CD14-positive monocyte (primary cell): ENCODE measurements around the gene HLA-DRA. TPM values are rescaled to one million over a fixed set of nuclear protein-coding genes. Genes with fewer than 3 reads are reported as not detected.

Source experiments
- DNase-seq, 3 donors: peaks; one replicate each; pipeline ENCODE4 v3.0.0-alpha.2; 2011 to 2022
- H2AFZ ChIP-seq: 2 replicates; pipeline ENCODE4 v1.6.0; 2012; ENCODE audit warnings: mild to moderate bottlenecking, low read depth, low read length, inconsistent platforms; ENCODE audit not compliant: insufficient read depth, poor library complexity, severe bottlenecking
- H3K27ac ChIP-seq, 2 donors: 1 replicate in 1 of 2; 2 replicates in 1 of 2; pipeline ENCODE4 v1.5.1; 2012 to 2013; ENCODE audit warnings: low read length in 2 of 2, control low read depth in 1 of 2, inconsistent platforms in 1 of 2, low read depth in 1 of 2, mild to moderate bottlenecking in 1 of 2
- H3K27me3 ChIP-seq, 2 donors: one replicate each; pipeline versions ENCODE4 v1.6.0 to v1.6.1; 2011 to 2013; ENCODE audit warnings: low read length in 2 of 2; ENCODE audit not compliant: control insufficient read depth in 2 of 2, insufficient read depth in 2 of 2
- H3K36me3 ChIP-seq, 2 donors: replicated peaks in 1 of 2; 1 replicate in 1 of 2; 2 replicates in 1 of 2; pipeline versions ENCODE4 v1.5.1 to v1.6.1; 2012 to 2013; ENCODE audit warnings: low read length in 2 of 2, control low read depth in 1 of 2, inconsistent platforms in 1 of 2, mild to moderate bottlenecking in 1 of 2; ENCODE audit not compliant: insufficient read depth in 2 of 2, control insufficient read depth in 1 of 2
- H3K4me1 ChIP-seq, 2 donors: 1 replicate in 1 of 2; 2 replicates in 1 of 2; pipeline versions ENCODE4 v1.5.1 to v1.6.1; 2012 to 2013; ENCODE audit warnings: low read length in 2 of 2, control low read depth in 1 of 2, inconsistent platforms in 1 of 2, mild to moderate bottlenecking in 1 of 2, moderate library complexity in 1 of 2; ENCODE audit not compliant: insufficient read depth in 2 of 2, control insufficient read depth in 1 of 2
- H3K4me2 ChIP-seq: replicated peaks from 2 replicates; pipeline ENCODE3; 2012; ENCODE audit warnings: low read length, moderate library complexity, mild to moderate bottlenecking; ENCODE audit not compliant: poor library complexity, severe bottlenecking; ENCODE audit errors: extremely low read depth
- H3K4me3 ChIP-seq, 3 experiments: fragments of 200-600 bp in 1 of 3; sonication (generic) in 1 of 3; replicated peaks in 1 of 3; 1 replicate in 2 of 3; 2 replicates in 1 of 3; pipeline ENCODE4 v1.5.1; 2011 to 2013; ENCODE audit warnings: low read length in 3 of 3, mild to moderate bottlenecking in 3 of 3, control low read depth in 2 of 3, low read depth in 2 of 3, inconsistent platforms in 1 of 3, moderate library complexity in 1 of 3
- H3K79me2 ChIP-seq: 2 replicates; pipeline ENCODE4 v1.6.0; 2012; ENCODE audit warnings: mild to moderate bottlenecking, control low read depth, inconsistent platforms, low read length, moderate library complexity; ENCODE audit not compliant: insufficient read depth
- H3K9ac ChIP-seq: 2 replicates; pipeline ENCODE4 v1.6.0; 2017; ENCODE audit warnings: low read length, mild to moderate bottlenecking; ENCODE audit not compliant: insufficient read depth, poor library complexity, severe bottlenecking
- H3K9me3 ChIP-seq, 2 donors: replicated peaks in 1 of 2; 1 replicate in 1 of 2; 2 replicates in 1 of 2; pipeline versions ENCODE4 v1.5.1 to v1.6.1; 2012 to 2013; ENCODE audit warnings: low read length in 2 of 2, control low read depth in 1 of 2; ENCODE audit not compliant: control insufficient read depth in 1 of 2, insufficient read depth in 1 of 2
- H4K20me1 ChIP-seq: 2 replicates; pipeline ENCODE4 v1.6.0; 2012; ENCODE audit warnings: mild to moderate bottlenecking, low read length, control low read depth, moderate library complexity; ENCODE audit not compliant: insufficient read depth
- H3K27ac Mint-ChIP-seq, 7 donors: one replicate each; pipeline ENCODE4 v1.8.0; 2020; ENCODE audit warnings: mild to moderate bottlenecking in 7 of 7, mixed read lengths in 7 of 7, moderate library complexity in 6 of 7, inconsistent platforms in 2 of 7
- H3K27me3 Mint-ChIP-seq, 3 donors: one replicate each; pipeline ENCODE4 v1.8.0; 2021 to 2022; ENCODE audit warnings: low read depth in 3 of 3, mild to moderate bottlenecking in 3 of 3, mixed read lengths in 3 of 3, moderate library complexity in 3 of 3, inconsistent platforms in 1 of 3
- H3K36me3 Mint-ChIP-seq, 2 donors: one replicate each; pipeline ENCODE4 v1.8.0; 2020; ENCODE audit warnings: mixed read lengths in 2 of 2, inconsistent platforms in 1 of 2, mild to moderate bottlenecking in 1 of 2
- H3K4me1 Mint-ChIP-seq: one replicate; pipeline ENCODE4 v1.8.0; 2020; ENCODE audit warnings: mild to moderate bottlenecking, mixed read lengths
- H3K4me3 Mint-ChIP-seq, 2 donors: one replicate each; pipeline ENCODE4 v1.8.0; 2020; ENCODE audit warnings: mild to moderate bottlenecking in 2 of 2, mixed read lengths in 2 of 2, moderate library complexity in 1 of 2
- H3K9me3 Mint-ChIP-seq, 7 donors: one replicate each; pipeline ENCODE4 v1.8.0; 2020 to 2022; ENCODE audit warnings: mixed read lengths in 7 of 7, mild to moderate bottlenecking in 6 of 7, moderate library complexity in 6 of 7, inconsistent platforms in 2 of 7
- CTCF ChIP-seq: fragments of 200-600 bp; IDR thresholded peaks from one replicate; pipeline ENCODE4 v1.8.0; 2022; ENCODE audit warnings: antibody characterized with exemption, mild to moderate bottlenecking
- WGBS: methylation state at CpG from one replicate; pipeline ENCODE4 v1.1.5; 2013; ENCODE audit warnings: missing lambda C conversion rate; ENCODE audit not compliant: insufficient coverage; 5-methylcytosine and 5-hydroxymethylcytosine counted together
- intact Hi-C, 2 donors: fragments of 100-400 bp; cut with micrococcal nuclease; formaldehyde crosslinking; loops; one replicate each; pipeline versions ENCODE4 v1.15.0 to v1.15.1; 2023
- polyA plus RNA-seq, 3 donors: library from polyadenylated mRNA; depleted of rRNA in 1 of 3; unstranded in 2 of 3; stranded (reverse) in 1 of 3; fragments of 300-500 nt in 2 of 3; fragments of >200 nt in 1 of 3; fragmentation: Illumina TruSeq in 2 of 3; gene quantifications; 1 replicate in 2 of 3; 2 replicates in 1 of 3; pipeline ENCODE4 v1.2.3, GENCODE V29; 2012 to 2021

The HLA-DRA gene
- polyA plus RNA-seq, 3 donors, result 4,194 to 5,181 (median 4,943) TPM

- 13% methylated on average over 4 of the region's 7 CpGs for WGBS
- H3K4me2 ChIP-seq, result no peak overlapping the region
Observed at GRCh38 chr6:32393665-32394420, 45.8 kb upstream of the HLA-DRA start.

DNA sequence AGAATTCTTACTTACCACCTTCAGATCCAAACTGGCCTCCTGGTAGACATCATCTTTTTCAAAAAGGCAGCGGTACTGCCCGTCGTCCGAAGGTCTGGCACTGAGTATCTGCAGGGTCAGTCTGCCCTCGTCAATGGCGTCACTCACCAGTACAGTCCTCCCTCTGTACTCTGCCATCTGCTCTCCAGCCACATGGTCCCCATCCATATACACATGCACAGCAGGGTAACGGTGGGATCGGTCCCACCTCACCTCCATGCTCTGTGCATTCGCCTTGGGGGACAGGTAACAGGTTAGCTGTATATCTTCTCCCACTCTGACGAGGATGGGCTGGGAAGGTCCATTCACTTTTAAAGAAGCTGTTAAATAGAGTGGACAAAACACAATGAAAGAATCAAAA, 43.7 kb upstream of the HLA-DRA start:
- TF ChIP-seq CTCF, result no peak
- H3K79me2 ChIP-seq, result no peaks in the 10 kb centered on the region
- H3K36me3 ChIP-seq, result no peaks in the 10 kb centered on the region
- no peak overlapping the region for H2AFZ ChIP-seq
- 95% methylated on average over 7 of the region's 10 CpGs for WGBS
- no peak overlapping the region for H3K4me3 Mint-ChIP-seq
- peak overlapping the region in 1 of 7 donors; percentile 51 for H3K27ac Mint-ChIP-seq
- H3K9me3 Mint-ChIP-seq, result peaks cover 0 to 2% (median 0%) of the 10 kb centered on the region in 7 donors
- no peaks in the 10 kb centered on the region for H3K36me3 Mint-ChIP-seq
- H3K4me2 ChIP-seq, result no peak overlapping the region
- no peaks in the 10 kb centered on the region for H4K20me1 ChIP-seq
- H3K9ac ChIP-seq, result no peak overlapping the region
- intact Hi-C loops, result no loop called here
- DNase-seq, result no peak
- H3K27me3 Mint-ChIP-seq, result peaks cover 4 to 27% (median 17%) of the 10 kb centered on the region in 3 donors
- peaks cover 2 to 7% of the 10 kb centered on the region in 2 donors for H3K27me3 ChIP-seq
- H3K4me3 ChIP-seq, result no peak overlapping the region
- no peaks in the 10 kb centered on the region for H3K9me3 ChIP-seq
- peaks cover 5% of the 10 kb centered on the region for H3K4me1 Mint-ChIP-seq
- H3K4me1 ChIP-seq, result no peaks in the 10 kb centered on the region
- no peak overlapping the region for H3K27ac ChIP-seq

More at GRCh38 chr6:32393665-32394420, 45.8 kb upstream of the HLA-DRA start:
- peaks cover 5% of the 10 kb centered on the region for H3K4me1 Mint-ChIP-seq
- no peaks in the 10 kb centered on the region for H4K20me1 ChIP-seq
- H3K9ac ChIP-seq, result no peak overlapping the region
- H3K9me3 ChIP-seq, result no peaks in the 10 kb centered on the region
- DNase-seq, result peak in 1 of 3 donors; percentile 49
- peak overlapping the region; percentile 22 for H2AFZ ChIP-seq
- peak overlapping the region in 1 of 2 donors; percentile 27 for H3K4me3 Mint-ChIP-seq
- H3K36me3 ChIP-seq, result no peaks in the 10 kb centered on the region
- H3K27me3 ChIP-seq, result peaks cover 2 to 7% of the 10 kb centered on the region in 2 donors
- intact Hi-C loops, result no loop called here
- H3K36me3 Mint-ChIP-seq, result no peaks in the 10 kb centered on the region
- no peak overlapping the region for H3K27ac ChIP-seq
- H3K27ac Mint-ChIP-seq, result peak overlapping the region in 1 of 7 donors; percentile 26
- H3K9me3 Mint-ChIP-seq, result peaks cover 0 to 2% (median 0%) of the 10 kb centered on the region in 7 donors
- H3K4me1 ChIP-seq, result no peaks in the 10 kb centered on the region
- peaks cover 5 to 29% (median 8%) of the 10 kb centered on the region in 3 donors for H3K27me3 Mint-ChIP-seq
- H3K79me2 ChIP-seq, result no peaks in the 10 kb centered on the region
- H3K4me3 ChIP-seq, result no peak overlapping the region
- no peak for TF ChIP-seq CTCF
